ENCODE data around the gene TEC.

GRCh38 chr4:48175806-48176205 is 93.8 kb downstream of the TEC start:
- TF ChIP-seq EZH2phosphoT487 (IDR thresholded peaks at IDR 0.05; ENCODE audit: insufficient read depth, low read depth) (no peak), EZH2 (IDR thresholded peaks at IDR 0.05; ENCODE audit: insufficient read depth, poor library complexity, severe bottlenecking) (no peak)
